ENCODE results near the gene PPTC7. TPM values are rescaled to one million over a fixed set of nuclear protein-coding genes. Genes with fewer than 3 reads are reported as not detected.

Gene PPTC7
- total and polyA plus RNA-seq, 2 of the 13 experiments (the other 11 are each of a cell fraction or from before 2014, with no cell fraction given), result 4.8 to 12.3 TPM

DNA sequence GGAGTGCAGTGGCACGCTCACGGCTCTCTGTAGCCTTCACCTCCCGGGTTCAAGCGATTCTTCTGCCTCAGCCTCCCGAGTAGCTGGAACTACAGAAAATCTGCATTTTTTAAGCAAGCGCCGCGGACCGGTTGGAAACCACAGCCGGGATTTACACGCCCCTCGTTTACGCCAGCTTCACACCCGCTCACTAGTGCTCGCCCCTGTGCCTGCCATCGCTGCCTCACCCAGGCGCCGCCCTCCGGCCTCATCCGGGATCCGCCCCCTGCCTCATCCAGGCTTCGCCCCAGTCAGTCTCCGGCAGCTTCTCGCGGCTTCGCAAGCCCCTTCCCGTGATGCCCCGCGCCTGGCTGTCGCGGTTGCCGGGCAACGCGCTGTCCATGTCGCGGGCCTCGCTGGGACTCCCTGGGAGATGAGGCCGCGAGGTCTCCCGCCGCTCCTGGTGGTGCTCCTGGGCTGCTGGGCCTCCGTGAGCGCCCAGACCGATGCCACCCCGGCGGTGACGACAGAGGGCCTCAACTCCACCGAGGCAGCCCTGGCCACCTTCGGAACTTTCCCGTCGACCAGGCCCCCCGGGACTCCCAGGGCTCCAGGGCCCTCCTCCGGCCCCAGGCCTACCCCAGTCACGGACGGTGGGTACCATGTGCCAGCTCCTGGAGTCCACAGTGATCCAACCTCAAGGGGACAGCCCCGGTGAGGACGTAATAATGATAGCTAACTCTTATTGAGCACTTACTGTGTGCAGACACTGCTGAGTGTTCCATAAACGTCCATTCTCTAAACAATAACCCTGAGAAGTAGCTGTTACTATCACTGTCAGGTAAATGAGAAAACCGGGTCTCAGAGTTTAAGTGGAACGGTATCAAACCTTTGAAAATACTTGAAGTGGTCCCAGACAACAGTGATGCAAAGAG is 30.9 kb upstream of the PPTC7 start, which contains the start of gene TCTN1 (continued):
- TF ChIP-seq HNRNPUL1 (IDR thresholded peaks at IDR 0.05; ENCODE audit: low read depth, low read length), result no peak
- TF ChIP-seq ZNF17 (CRISPR knock-in tag; IDR thresholded peaks at IDR 0.05), result no peak
- peak; percentile 44; the same call in 1 of the 2 replicates for TF ChIP-seq ZNF607 (CRISPR knock-in tag; IDR thresholded peaks at IDR 0.05; ENCODE audit: borderline replicate concordance)
- peak; percentile 76 for TF ChIP-seq YEATS4 (CRISPR knock-in tag; IDR thresholded peaks at IDR 0.05; ENCODE audit: borderline replicate concordance)
- TF ChIP-seq HNF4G (IDR thresholded peaks at IDR 0.05; ENCODE audit: borderline replicate concordance, low read depth, low read length), result no peak
- TF ChIP-seq HNF4G (CRISPR knock-in tag; IDR thresholded peaks at IDR 0.05; ENCODE audit: borderline replicate concordance, low read depth), result no peak
- TF ChIP-seq THAP11 (CRISPR knock-in tag; IDR thresholded peaks at IDR 0.05), result peak; percentile 72
- peak; percentile 77; the same call in 1 of the 2 replicates for TF ChIP-seq ZNF766 (CRISPR knock-in tag; IDR thresholded peaks at IDR 0.05; ENCODE audit: borderline replicate concordance)
- TF ChIP-seq, protein P1, sequence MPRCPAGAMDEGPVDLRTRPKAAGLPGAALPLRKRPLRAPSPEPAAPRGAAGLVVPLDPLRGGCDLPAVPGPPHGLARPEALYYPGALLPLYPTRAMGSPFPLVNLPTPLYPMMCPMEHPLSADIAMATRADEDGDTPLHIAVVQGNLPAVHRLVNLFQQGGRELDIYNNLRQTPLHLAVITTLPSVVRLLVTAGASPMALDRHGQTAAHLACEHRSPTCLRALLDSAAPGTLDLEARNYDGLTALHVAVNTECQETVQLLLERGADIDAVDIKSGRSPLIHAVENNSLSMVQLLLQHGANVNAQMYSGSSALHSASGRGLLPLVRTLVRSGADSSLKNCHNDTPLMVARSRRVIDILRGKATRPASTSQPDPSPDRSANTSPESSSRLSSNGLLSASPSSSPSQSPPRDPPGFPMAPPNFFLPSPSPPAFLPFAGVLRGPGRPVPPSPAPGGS (CRISPR knock-in tag; IDR thresholded peaks at IDR 0.05), result peak; percentile 94
- TF ChIP-seq ZBTB7B (CRISPR knock-in tag; IDR thresholded peaks at IDR 0.05), result peak; percentile 40; the same call in 1 of the 2 replicates
- TF ChIP-seq, protein P2, sequence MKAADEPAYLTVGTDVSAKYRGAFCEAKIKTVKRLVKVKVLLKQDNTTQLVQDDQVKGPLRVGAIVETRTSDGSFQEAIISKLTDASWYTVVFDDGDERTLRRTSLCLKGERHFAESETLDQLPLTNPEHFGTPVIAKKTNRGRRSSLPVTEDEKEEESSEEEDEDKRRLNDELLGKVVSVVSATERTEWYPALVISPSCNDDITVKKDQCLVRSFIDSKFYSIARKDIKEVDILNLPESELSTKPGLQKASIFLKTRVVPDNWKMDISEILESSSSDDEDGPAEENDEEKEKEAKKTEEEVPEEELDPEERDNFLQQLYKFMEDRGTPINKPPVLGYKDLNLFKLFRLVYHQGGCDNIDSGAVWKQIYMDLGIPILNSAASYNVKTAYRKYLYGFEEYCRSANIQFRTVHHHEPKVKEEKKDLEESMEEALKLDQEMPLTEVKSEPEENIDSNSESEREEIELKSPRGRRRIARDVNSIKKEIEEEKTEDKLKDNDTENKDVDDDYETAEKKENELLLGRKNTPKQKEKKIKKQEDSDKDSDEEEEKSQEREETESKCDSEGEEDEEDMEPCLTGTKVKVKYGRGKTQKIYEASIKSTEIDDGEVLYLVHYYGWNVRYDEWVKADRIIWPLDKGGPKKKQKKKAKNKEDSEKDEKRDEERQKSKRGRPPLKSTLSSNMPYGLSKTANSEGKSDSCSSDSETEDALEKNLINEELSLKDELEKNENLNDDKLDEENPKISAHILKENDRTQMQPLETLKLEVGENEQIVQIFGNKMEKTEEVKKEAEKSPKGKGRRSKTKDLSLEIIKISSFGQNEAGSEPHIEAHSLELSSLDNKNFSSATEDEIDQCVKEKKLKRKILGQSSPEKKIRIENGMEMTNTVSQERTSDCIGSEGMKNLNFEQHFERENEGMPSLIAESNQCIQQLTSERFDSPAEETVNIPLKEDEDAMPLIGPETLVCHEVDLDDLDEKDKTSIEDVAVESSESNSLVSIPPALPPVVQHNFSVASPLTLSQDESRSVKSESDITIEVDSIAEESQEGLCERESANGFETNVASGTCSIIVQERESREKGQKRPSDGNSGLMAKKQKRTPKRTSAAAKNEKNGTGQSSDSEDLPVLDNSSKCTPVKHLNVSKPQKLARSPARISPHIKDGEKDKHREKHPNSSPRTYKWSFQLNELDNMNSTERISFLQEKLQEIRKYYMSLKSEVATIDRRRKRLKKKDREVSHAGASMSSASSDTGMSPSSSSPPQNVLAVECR (CRISPR knock-in tag; IDR thresholded peaks at IDR 0.05; ENCODE audit: borderline replicate concordance), result peak; percentile 99
- TF ChIP-seq KLF6 (CRISPR knock-in tag; IDR thresholded peaks at IDR 0.05), result no peak
- TF ChIP-seq FOXJ3 (CRISPR knock-in tag; IDR thresholded peaks at IDR 0.05; ENCODE audit: borderline replicate concordance), result no peak
- no peak for TF ChIP-seq KDM3A (CRISPR knock-in tag; IDR thresholded peaks at IDR 0.05; ENCODE audit: low read depth)
- TF ChIP-seq, protein P3, sequence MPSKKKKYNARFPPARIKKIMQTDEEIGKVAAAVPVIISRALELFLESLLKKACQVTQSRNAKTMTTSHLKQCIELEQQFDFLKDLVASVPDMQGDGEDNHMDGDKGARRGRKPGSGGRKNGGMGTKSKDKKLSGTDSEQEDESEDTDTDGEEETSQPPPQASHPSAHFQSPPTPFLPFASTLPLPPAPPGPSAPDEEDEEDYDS (CRISPR knock-in tag; IDR thresholded peaks at IDR 0.05), result peak; percentile 60; the same call in 1 of the 2 replicates
- 0 out of 2 replicates have a peak, but pooled peaks have one; percentile 40 for TF ChIP-seq RXRA (CRISPR knock-in tag; IDR thresholded peaks at IDR 0.05)
- TF ChIP-seq MLLT10 (CRISPR knock-in tag; IDR thresholded peaks at IDR 0.05), result no peak
- no peak for TF ChIP-seq PCBP1 (IDR thresholded peaks at IDR 0.05; ENCODE audit: borderline replicate concordance, low read depth, low read length)
- TF ChIP-seq ZNF326 (CRISPR knock-in tag; IDR thresholded peaks at IDR 0.05; ENCODE audit: borderline replicate concordance), result no peak
- TF ChIP-seq, protein P4, sequence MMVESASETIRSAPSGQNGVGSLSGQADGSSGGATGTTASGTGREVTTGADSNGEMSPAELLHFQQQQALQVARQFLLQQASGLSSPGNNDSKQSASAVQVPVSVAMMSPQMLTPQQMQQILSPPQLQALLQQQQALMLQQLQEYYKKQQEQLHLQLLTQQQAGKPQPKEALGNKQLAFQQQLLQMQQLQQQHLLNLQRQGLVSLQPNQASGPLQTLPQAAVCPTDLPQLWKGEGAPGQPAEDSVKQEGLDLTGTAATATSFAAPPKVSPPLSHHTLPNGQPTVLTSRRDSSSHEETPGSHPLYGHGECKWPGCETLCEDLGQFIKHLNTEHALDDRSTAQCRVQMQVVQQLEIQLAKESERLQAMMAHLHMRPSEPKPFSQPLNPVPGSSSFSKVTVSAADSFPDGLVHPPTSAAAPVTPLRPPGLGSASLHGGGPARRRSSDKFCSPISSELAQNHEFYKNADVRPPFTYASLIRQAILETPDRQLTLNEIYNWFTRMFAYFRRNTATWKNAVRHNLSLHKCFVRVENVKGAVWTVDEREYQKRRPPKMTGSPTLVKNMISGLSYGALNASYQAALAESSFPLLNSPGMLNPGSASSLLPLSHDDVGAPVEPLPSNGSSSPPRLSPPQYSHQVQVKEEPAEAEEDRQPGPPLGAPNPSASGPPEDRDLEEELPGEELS (CRISPR knock-in tag; IDR thresholded peaks at IDR 0.05), result no peak
- TF ChIP-seq SP2 (CRISPR knock-in tag; IDR thresholded peaks at IDR 0.05), result no peak
- TF ChIP-seq CBX1 (IDR thresholded peaks at IDR 0.05; ENCODE audit: low read depth), result no peak
